Body of pancreas (tissue), 4 donors: ENCODE results near the gene ANKZF1. TPM values are rescaled to one million over a fixed set of nuclear protein-coding genes. Genes with fewer than 3 reads are reported as not detected.

Experiments used
- ATAC-seq: fragments of 150-250 bp; one replicate; pipeline ENCODE4 v1.9.1; 2016
- DNase-seq, 4 donors: peaks; one replicate each; pipeline ENCODE4 v3.0.0-alpha.2; 2019
- H3K27ac ChIP-seq, 4 donors: fragments of 200-600 bp; sonication (generic); 1 replicate in 3 of 4; 2 replicates in 1 of 4; pipeline versions ENCODE4 v1.5.1 to v1.6.1; 2016 to 2019; ENCODE audit warnings: mild to moderate bottlenecking in 1 of 4, mixed read lengths in 1 of 4, moderate library complexity in 1 of 4
- H3K27me3 ChIP-seq, 2 donors: fragments of 200-600 bp; sonication (generic); one replicate each; pipeline ENCODE4 v1.6.0; 2016; ENCODE audit warnings: mild to moderate bottlenecking in 1 of 2
- H3K36me3 ChIP-seq, 2 donors: fragments of 200-600 bp; sonication (generic); replicated peaks in 1 of 2; 2 replicates each; pipeline ENCODE4 v1.5.1; 2016; ENCODE audit warnings: low read depth in 2 of 2; ENCODE audit not compliant: insufficient read depth in 1 of 2
- H3K4me1 ChIP-seq: fragments of 200-600 bp; sonication (generic); one replicate; pipeline ENCODE4 v1.6.0; 2016
- H3K4me3 ChIP-seq, 2 donors: fragments of 200-600 bp; sonication (generic); 1 replicate in 1 of 2; 2 replicates in 1 of 2; pipeline ENCODE4 v1.5.1; 2016 to 2019
- H3K9me3 ChIP-seq, 3 donors: fragments of 200-600 bp; sonication (generic); 1 replicate in 2 of 3; 2 replicates in 1 of 3; pipeline ENCODE4 v1.5.1; 2016
- CTCF ChIP-seq, 7 experiments: fragments of 450-650 bp in 4 of 7; fragments of 200-600 bp in 3 of 7; sonication (generic) in 3 of 7; IDR thresholded peaks; one replicate each; pipeline ENCODE4 v1.5.1; 2016 to 2019; ENCODE audit warnings: antibody characterized with exemption in 7 of 7
- POLR2A ChIP-seq, 3 donors: fragments of 450-650 bp; IDR thresholded peaks; one replicate each; pipeline ENCODE4 v1.6.1; 2016; ENCODE audit warnings: antibody characterized with exemption in 3 of 3, mild to moderate bottlenecking in 2 of 3
- WGBS, 2 donors: methylation state at CpG; one replicate each; pipeline ENCODE4 v1.1.5; 2017; 5-methylcytosine and 5-hydroxymethylcytosine counted together
- intact Hi-C: fragments of 100-400 bp; cut with DNase I; formaldehyde crosslinking; loops from one replicate; pipeline ENCODE4 v1.15.1; 2023
- total RNA-seq, 2 donors: library from RNA; depleted of rRNA; stranded (reverse); fragments of >200 nt; gene quantifications; one replicate each; pipeline ENCODE4 v1.1.0, GENCODE V29; 2016

ANKZF1 gene
- total RNA-seq, 2 donors from 2014 or later, result 67.5 to 95.3 TPM

- ATAC-seq (no peak), DNase-seq (no peak)
- TF ChIP-seq POLR2A (IDR thresholded peaks at IDR 0.05) (no peak), CTCF (IDR thresholded peaks at IDR 0.05) (no peak)
- Histone ChIP-seq H3K4me3 (no peak overlapping the region), H3K4me1 (peaks cover 35% of the 10 kb centered on the region), H3K36me3 (peaks cover 0 to 21% of the 10 kb centered on the region in 2 donors), H3K27ac (no peak overlapping the region), H3K9me3 (no peaks in the 10 kb centered on the region), H3K27me3 (no peaks in the 10 kb centered on the region)
- intact Hi-C loops, result no loop called here
- WGBS, 2 donors, result 83 to 86% methylated on average over 5 of the region's 5 CpGs
These were observed 52.8 kb downstream of the ANKZF1 start for GRCh38 chr2:219282375-219282774.

GRCh38 chr2:219282943-219283581 lies 53.5 kb downstream of the ANKZF1 start:
- Histone ChIP-seq H3K36me3 (peaks cover 0 to 21% of the 10 kb centered on the region in 2 donors), H3K9me3 (no peaks in the 10 kb centered on the region), H3K27ac (no peak overlapping the region), H3K27me3 (no peaks in the 10 kb centered on the region), H3K4me3 (no peak overlapping the region), H3K4me1 (peaks cover 28% of the 10 kb centered on the region)
- 92% methylated on average over 16 to 17 of the region's 17 CpGs for WGBS, 2 donors
- TF ChIP-seq POLR2A (IDR thresholded peaks at IDR 0.05), result no peak
- no peak for TF ChIP-seq CTCF (IDR thresholded peaks at IDR 0.05)
- intact Hi-C loops, result no loop called here
- DNase-seq (no peak), ATAC-seq (no peak)

GRCh38 chr2:219284501-219285372 lies 55.1 kb downstream of the ANKZF1 start:
- Histone ChIP-seq H3K27me3 (no peaks in the 10 kb centered on the region), H3K9me3 (no peaks in the 10 kb centered on the region), H3K27ac (peak overlapping the region in 1 of 4 donors; percentile 2), H3K4me1 (peaks cover 19% of the 10 kb centered on the region), H3K36me3 (peaks cover 0 to 21% of the 10 kb centered on the region in 2 donors), H3K4me3 (no peak overlapping the region)
- intact Hi-C loops, result loop anchor here (5.0 kb wide), 1 partner anchor 112 kb away; the partner anchor contains the start of gene SLC23A3
- 85 to 89% methylated on average over 12 to 16 of the region's 16 CpGs for WGBS, 2 donors
- ATAC-seq (no peak), DNase-seq (no peak)
- no peak for TF ChIP-seq POLR2A (IDR thresholded peaks at IDR 0.05)
- no peak for TF ChIP-seq CTCF (IDR thresholded peaks at IDR 0.05)

GRCh38 chr2:219285373-219285735 lies 55.7 kb downstream of the ANKZF1 start:
- H3K27me3 ChIP-seq, result no peaks in the 10 kb centered on the region
- ATAC-seq (no peak), DNase-seq (no peak)

More at GRCh38 chr2:219285373-219285735, 55.7 kb downstream of the ANKZF1 start:
- WGBS, 2 donors, result 84 to 93% methylated on average over 12 of the region's 12 CpGs
- peaks cover 0 to 21% of the 10 kb centered on the region in 2 donors for H3K36me3 ChIP-seq
- H3K4me1 ChIP-seq, result peaks cover 13% of the 10 kb centered on the region
- no peak overlapping the region for H3K27ac ChIP-seq
- H3K4me3 ChIP-seq, result no peak overlapping the region
- H3K9me3 ChIP-seq, result no peaks in the 10 kb centered on the region
- intact Hi-C loops, result loop anchor here (5.0 kb wide), 1 partner anchor 113 kb away; the partner anchor contains the start of gene SLC23A3
- TF ChIP-seq POLR2A (IDR thresholded peaks at IDR 0.05) (no peak), CTCF (IDR thresholded peaks at IDR 0.05) (no peak)
